ENCODE data around the gene SLFN12.
"Not testable (repeated sequence)": the region's sequence is repeated elsewhere in the genome, so short reads cannot be mapped to it uniquely, and the experiment has no call there.

The SLFN12 gene

DNA sequence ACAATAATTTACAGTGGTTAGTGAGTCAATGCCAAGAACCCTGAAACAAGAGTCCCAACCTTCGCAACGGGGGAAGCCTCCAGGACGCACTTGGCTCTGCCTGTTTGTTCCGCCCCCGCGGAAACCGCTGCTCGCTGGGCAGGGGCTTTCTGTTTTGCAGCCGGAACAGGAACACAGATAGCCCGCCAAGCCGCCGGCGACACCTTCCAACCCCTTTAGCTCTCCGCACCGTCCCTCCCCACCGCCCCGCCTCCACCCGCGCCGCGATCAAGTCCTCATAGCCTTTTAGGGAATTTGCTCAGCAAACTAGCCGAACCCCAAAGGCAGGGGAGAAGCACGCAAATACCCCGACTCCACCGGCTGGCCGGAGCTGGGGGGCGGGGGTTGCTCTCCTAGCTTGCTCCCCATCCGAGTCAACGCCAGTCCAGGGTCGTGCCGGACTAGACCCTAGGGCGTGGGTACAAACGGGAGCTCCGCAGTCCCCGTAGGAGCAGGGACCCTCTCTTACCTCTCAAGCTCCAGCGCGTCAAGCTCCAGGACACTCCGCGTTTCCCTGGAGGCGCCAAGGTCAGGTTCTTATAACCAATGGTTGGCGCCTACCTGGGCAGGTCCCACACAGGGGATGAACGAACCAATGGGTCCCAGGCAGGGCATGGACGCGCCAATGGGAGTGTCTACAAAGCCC, 16.1 kb upstream of the SLFN12 start, which contains the start of gene SLFN13:
SLFN13 (minus strand) TSS at position 553 of the 685 bp plus-strand sequence. CDS start 3,086 bp downstream, outside the sequence.
- Histone ChIP-seq H3K27me3 (ENCODE audit: insufficient read depth, low read length) (peaks cover 29% of the 10 kb centered on the region; the same call in 1 of the 2 replicates), H3K27ac (ENCODE audit: low read length) (peak within 1 kb of the TSS; percentile 59), H3K36me3 (ENCODE audit: insufficient read depth, low read depth, low read length) (peaks cover 16% of the 10 kb centered on the region; the same call in 1 of the 2 replicates), H3K4me1 (ENCODE audit: insufficient read depth, low read length) (peaks cover 22% of the 10 kb centered on the region; the same call in 1 of the 2 replicates), H3K4me3 (ENCODE audit: low read length) (peak within 1 kb of the TSS; percentile 71), H3K9ac (ENCODE audit: low read depth, low read length) (peak within 1 kb of the TSS; percentile 80; the same call in 1 of the 2 replicates), H3K9me3 (ENCODE audit: insufficient read depth, low read depth, low read length) (no peaks in the 10 kb centered on the region)

DNA sequence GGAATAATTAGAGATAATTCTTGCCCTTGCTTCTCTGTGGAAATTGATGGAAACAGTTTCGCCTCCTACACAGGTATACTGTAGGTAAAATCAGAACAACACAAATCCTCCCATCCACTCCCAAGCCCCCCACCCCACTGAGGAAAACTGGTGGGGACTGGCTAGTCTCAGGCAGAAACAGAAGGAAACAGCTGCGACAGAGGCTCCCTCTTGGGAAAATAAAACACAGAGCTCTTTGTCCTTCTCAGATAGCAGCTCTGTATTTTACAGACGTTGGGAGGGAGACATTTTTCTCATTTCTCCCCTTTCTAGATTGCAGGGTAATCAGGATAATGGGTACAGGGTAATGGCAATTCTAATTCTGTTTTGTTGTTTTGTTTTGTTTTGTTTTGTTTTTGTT, 15.2 kb upstream of the SLFN12 start:
- peak overlapping the region; percentile 71; the same call in 1 of the 2 replicates for H3K4me3 ChIP-seq (ENCODE audit: low read length)
- peak overlapping the region; percentile 6 for H3K27ac ChIP-seq (ENCODE audit: low read length)
- H3K27me3 ChIP-seq (ENCODE audit: insufficient read depth, low read length): peaks cover 29% of the 10 kb centered on the region; the same call in 1 of the 2 replicates
- peaks cover 22% of the 10 kb centered on the region; the same call in 1 of the 2 replicates for H3K4me1 ChIP-seq (ENCODE audit: insufficient read depth, low read length)
- H3K36me3 ChIP-seq (ENCODE audit: insufficient read depth, low read depth, low read length): peaks cover 16% of the 10 kb centered on the region; the same call in 1 of the 2 replicates
- H3K9me3 ChIP-seq (ENCODE audit: insufficient read depth, low read depth, low read length): no peaks in the 10 kb centered on the region
- H3K9ac ChIP-seq (ENCODE audit: low read depth, low read length): peak overlapping the region; percentile 71; the same call in 1 of the 2 replicates

DNA sequence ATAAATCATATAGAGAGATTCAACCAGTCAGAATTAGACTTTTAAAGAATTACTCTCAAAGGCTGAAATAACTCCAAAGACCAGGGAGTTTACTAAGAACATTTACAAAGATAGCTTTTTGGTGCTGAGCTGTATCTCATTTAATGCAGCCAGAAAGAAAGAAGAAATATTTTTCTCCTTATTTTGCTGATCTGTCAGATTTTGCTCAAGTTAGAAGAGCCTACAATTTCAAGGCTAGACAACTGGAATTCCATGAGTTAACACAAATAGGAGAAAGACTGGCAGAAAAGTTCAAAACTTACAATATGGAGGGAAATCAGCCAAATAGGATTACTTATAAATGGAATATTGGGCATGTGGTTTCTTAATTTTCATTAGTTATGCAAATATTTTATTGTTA, 6.1 kb upstream of the SLFN12 start:
- Histone ChIP-seq H3K27me3 (ENCODE audit: insufficient read depth, low read length) (peaks cover 22% of the 10 kb centered on the region; the same call in 1 of the 2 replicates), H3K4me3 (ENCODE audit: low read length) (no peak overlapping the region), H3K36me3 (ENCODE audit: insufficient read depth, low read depth, low read length) (peaks cover 6% of the 10 kb centered on the region; the same call in 1 of the 2 replicates), H3K9ac (ENCODE audit: low read depth, low read length) (no peak overlapping the region), H3K9me3 (ENCODE audit: insufficient read depth, low read depth, low read length) (no peaks in the 10 kb centered on the region), H3K4me1 (ENCODE audit: insufficient read depth, low read length) (peaks cover 13% of the 10 kb centered on the region; the same call in 1 of the 2 replicates), H3K27ac (ENCODE audit: low read length) (no peak overlapping the region)

DNA sequence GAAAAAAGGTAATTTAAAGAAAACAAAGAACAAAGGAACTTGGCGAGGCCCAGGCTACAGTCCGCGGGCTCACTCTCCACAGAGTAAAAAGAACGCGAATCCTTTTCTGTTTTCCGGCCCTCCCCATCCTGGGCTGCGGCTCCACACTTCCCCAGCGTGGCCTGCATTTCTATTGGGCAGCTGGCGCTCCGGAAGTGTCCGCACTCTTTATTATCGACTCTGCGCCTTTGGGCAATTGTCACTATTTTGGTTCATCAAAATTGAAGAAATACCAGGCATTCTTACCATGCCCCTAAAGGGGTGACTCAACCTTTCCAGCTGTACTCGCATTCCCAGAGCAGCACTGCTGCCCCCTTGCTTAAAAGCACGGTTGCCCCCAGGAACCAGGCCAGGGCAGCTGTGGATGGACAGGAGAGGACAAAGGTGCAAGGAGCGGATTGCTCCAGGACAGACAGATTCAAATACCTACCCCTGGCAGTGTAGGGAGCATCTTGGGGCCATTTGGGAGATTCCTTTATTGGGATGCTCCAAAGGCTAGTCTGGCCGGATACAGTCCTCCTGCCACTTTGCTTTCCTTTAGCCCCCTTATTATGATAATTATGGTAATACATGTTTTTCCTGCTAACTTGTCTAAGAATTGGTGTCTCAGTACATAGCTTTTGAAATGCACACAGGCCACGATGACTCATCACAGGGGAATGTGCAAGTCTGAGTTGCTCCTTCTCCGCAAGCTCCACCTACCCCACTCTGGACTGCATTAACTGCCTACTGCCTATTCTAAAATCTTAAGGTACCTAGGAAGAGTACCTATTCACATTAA, 985 bp upstream of the SLFN12 start:
- H3K27me3 ChIP-seq (ENCODE audit: insufficient read depth, low read length): peaks cover 26% of the 10 kb centered on the region; the same call in 1 of the 2 replicates

DNA sequence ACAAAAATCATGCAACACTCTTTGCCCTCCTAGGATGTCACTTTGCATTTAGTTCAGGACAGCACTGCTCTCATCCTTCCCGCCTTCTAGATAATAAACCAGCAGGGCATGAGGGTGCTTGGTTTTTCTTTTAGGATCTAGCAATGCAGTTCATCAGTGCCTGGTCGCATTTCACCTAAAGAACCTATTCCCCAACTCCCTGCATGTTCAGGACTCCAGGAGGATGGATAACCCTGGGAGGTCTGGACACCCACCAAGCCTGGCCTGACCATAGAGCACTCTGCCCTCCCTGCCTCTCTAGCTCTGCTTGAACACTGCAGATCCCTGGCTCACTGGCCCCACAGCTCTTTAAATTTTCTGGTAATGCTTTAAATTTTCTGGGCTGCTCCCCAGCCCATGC, 2.6 kb downstream of the SLFN12 start:
- H3K9me3 ChIP-seq (ENCODE audit: insufficient read depth, low read depth, low read length): no peaks in the 10 kb centered on the region; the same call in 1 of the 2 replicates
- peaks cover 7% of the 10 kb centered on the region; the same call in 1 of the 2 replicates for H3K27me3 ChIP-seq (ENCODE audit: insufficient read depth, low read length)
- no peak overlapping the region for H3K4me3 ChIP-seq (ENCODE audit: low read length)
- H3K36me3 ChIP-seq (ENCODE audit: insufficient read depth, low read depth, low read length): no peaks in the 10 kb centered on the region
- H3K9ac ChIP-seq (ENCODE audit: low read depth, low read length): no peak overlapping the region
- H3K4me1 ChIP-seq (ENCODE audit: insufficient read depth, low read length): peaks cover 37% of the 10 kb centered on the region; the same call in 1 of the 2 replicates
- no peak overlapping the region for H3K27ac ChIP-seq (ENCODE audit: low read length)

More for the DNA sequence above, 985 bp upstream of the SLFN12 start:
- H3K9me3 ChIP-seq (ENCODE audit: insufficient read depth, low read depth, low read length): no peaks in the 10 kb centered on the region; the same call in 1 of the 2 replicates
- H3K36me3 ChIP-seq (ENCODE audit: insufficient read depth, low read depth, low read length): no peaks in the 10 kb centered on the region
- H3K27ac ChIP-seq (ENCODE audit: low read length): peak overlapping the region; percentile 68
- H3K4me3 ChIP-seq (ENCODE audit: low read length): peak overlapping the region; percentile 79
- H3K4me1 ChIP-seq (ENCODE audit: insufficient read depth, low read length): peaks cover 46% of the 10 kb centered on the region; the same call in 1 of the 2 replicates
- peak overlapping the region; percentile 91; the same call in 1 of the 2 replicates for H3K9ac ChIP-seq (ENCODE audit: low read depth, low read length)

DNA sequence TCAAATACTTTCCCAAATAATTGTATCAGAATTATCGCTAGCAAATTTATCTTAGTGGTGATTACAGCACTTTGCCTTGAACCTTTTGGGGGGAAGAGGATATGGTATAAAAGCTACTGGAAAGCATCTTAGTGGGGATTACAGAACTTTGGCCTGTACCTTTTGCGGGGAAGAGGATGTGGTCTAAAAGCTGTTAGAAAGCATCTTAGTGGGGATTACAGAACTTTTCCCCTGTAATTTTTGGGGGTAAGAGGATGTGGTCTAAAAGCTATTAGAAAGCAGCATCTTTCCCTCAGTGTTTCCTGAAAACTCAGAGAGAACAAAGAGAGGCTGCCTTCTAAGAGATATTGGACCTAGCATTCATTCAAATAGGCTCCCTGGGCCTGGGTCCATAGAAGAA, 4.1 kb downstream of the SLFN12 start:
- H3K9me3 ChIP-seq (ENCODE audit: insufficient read depth, low read depth, low read length): no peaks in the 10 kb centered on the region; the same call in 1 of the 2 replicates
- no peak overlapping the region for H3K9ac ChIP-seq (ENCODE audit: low read depth, low read length)
- H3K27me3 ChIP-seq (ENCODE audit: insufficient read depth, low read length): peaks cover 4% of the 10 kb centered on the region; the same call in 1 of the 2 replicates
- peaks cover 35% of the 10 kb centered on the region; the same call in 1 of the 2 replicates for H3K4me1 ChIP-seq (ENCODE audit: insufficient read depth, low read length)
- H3K27ac ChIP-seq (ENCODE audit: low read length): no peak overlapping the region
- H3K36me3 ChIP-seq (ENCODE audit: insufficient read depth, low read depth, low read length): no peaks in the 10 kb centered on the region
- H3K4me3 ChIP-seq (ENCODE audit: low read length): no peak overlapping the region

DNA sequence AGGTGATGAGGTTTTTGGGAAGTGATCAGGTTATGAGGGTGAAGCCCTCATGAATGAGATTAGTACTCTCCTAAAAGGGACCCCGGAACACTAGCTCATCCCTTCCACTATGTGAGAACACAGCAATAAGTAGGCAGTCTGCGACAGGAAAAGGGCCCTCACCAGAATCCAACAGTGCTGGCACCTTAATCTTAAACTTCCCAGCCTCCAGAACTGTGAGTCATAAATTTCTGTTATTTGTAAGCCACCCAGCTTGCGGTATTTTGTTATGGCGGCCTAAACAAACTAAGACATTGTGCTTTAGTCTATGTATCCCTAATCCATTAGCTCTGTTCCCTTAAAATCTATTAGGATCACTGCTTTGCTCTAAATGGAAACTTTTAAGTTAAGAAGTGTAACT, 8.5 kb downstream of the SLFN12 start:
- Histone ChIP-seq H3K27ac (ENCODE audit: low read length) (no peak overlapping the region), H3K4me1 (ENCODE audit: insufficient read depth, low read length) (peaks cover 6% of the 10 kb centered on the region; the same call in 1 of the 2 replicates), H3K27me3 (ENCODE audit: insufficient read depth, low read length) (no peaks in the 10 kb centered on the region), H3K36me3 (ENCODE audit: insufficient read depth, low read depth, low read length) (peaks cover 24% of the 10 kb centered on the region), H3K4me3 (ENCODE audit: low read length) (no peak overlapping the region), H3K9ac (ENCODE audit: low read depth, low read length) (no peak overlapping the region), H3K9me3 (ENCODE audit: insufficient read depth, low read depth, low read length) (no peaks in the 10 kb centered on the region)

DNA sequence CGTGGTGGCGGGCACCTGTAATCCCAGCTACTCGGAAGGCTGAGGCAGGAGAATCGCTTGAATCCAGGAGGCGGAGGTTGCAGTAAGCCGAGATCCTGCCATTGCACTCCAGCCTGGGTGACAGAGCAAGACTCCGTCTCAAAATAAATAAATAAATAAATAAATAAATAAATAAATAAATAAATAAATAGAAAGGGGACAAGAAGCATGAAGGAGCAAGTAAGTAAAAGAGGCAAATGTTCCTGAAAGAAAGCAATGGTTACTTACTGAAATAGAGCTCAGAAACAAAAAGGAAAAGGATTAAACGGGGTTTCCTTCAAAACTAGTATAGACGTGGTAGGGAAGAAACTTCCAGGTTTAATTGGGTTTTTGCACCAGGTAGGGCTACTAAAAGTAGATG, 11.2 kb downstream of the SLFN12 start:
- H3K27me3 ChIP-seq (ENCODE audit: insufficient read depth, low read length): not testable (repeated sequence)

DNA sequence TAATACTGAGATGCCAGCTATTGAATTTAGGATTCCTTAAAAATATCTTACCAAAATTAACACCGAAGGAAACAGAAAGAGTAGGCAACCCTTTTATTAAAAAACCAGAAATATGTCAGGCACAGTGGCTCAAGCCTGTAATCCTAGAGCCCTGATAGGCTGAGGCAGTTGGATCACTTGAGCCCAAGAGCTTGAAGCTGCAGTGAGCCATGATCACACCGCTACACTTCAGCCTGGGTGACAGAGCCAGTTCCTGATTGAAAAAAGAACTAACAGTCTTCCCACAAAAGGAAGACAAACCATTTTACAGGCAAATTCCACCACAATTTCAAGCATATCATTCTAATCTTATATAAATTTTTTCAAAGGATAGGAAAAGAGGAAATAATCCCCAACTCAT, 15.6 kb downstream of the SLFN12 start:
- peaks cover 50% of the 10 kb centered on the region for H3K36me3 ChIP-seq (ENCODE audit: insufficient read depth, low read depth, low read length)
- H3K27ac ChIP-seq (ENCODE audit: low read length): no peak overlapping the region
- H3K9me3 ChIP-seq (ENCODE audit: insufficient read depth, low read depth, low read length): peaks cover 10% of the 10 kb centered on the region; the same call in 1 of the 2 replicates
- H3K4me3 ChIP-seq (ENCODE audit: low read length): no peak overlapping the region
- no peak overlapping the region for H3K9ac ChIP-seq (ENCODE audit: low read depth, low read length)
- no peaks in the 10 kb centered on the region for H3K4me1 ChIP-seq (ENCODE audit: insufficient read depth, low read length)
- H3K27me3 ChIP-seq (ENCODE audit: insufficient read depth, low read length): no peaks in the 10 kb centered on the region

More for the DNA sequence above, 11.2 kb downstream of the SLFN12 start:
- H3K36me3 ChIP-seq (ENCODE audit: insufficient read depth, low read depth, low read length): peaks cover 38% of the 10 kb centered on the region
- not testable (repeated sequence) for H3K4me1 ChIP-seq (ENCODE audit: insufficient read depth, low read length); H3K4me3 ChIP-seq (ENCODE audit: low read length); H3K27ac ChIP-seq (ENCODE audit: low read length); H3K9me3 ChIP-seq (ENCODE audit: insufficient read depth, low read depth, low read length); H3K9ac ChIP-seq (ENCODE audit: low read depth, low read length)

DNA sequence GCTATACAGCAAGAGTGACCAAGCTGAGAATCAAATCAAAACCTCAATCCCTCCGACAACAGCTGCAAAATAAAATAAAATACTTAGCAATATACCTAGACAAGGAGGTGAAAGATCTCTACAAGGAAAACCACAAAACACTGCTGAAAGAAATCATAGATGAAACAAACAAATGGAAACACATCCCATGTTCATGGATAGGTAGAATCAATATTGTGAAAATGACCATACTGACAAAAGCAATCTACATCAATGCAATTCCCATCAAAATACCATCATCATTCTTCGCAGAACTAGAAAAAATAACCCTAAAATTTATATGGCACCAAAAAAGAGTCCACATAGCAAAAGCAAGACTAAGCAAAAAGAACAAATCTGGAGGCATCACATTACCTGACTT, 17.6 kb downstream of the SLFN12 start:
- not testable (repeated sequence) for H3K27me3 ChIP-seq (ENCODE audit: insufficient read depth, low read length); H3K4me3 ChIP-seq (ENCODE audit: low read length); H3K27ac ChIP-seq (ENCODE audit: low read length); H3K9me3 ChIP-seq (ENCODE audit: insufficient read depth, low read depth, low read length); H3K9ac ChIP-seq (ENCODE audit: low read depth, low read length); H3K4me1 ChIP-seq (ENCODE audit: insufficient read depth, low read length)
- peaks cover 66% of the 10 kb centered on the region for H3K36me3 ChIP-seq (ENCODE audit: insufficient read depth, low read depth, low read length)

DNA sequence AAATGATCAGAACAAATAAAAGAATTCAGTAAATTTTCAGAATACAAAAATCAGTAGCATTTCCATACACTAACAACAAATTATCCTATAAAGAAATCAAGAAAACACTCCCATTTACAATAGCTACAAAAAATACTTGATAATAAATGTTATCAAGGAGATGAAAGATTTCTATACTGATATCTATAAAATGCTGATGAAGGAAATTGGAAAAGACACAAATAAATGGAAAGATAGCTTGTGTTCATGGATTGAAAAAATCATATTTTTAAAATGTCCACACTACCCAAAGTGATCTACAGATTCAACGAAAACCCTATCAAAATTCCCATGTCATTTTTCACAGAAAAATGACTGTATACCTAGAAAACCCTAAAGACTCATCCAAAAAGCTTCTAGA, 18.1 kb downstream of the SLFN12 start:
- Histone ChIP-seq H3K4me1 (ENCODE audit: insufficient read depth, low read length) (no peaks in the 10 kb centered on the region), H3K27ac (ENCODE audit: low read length) (no peak overlapping the region), H3K36me3 (ENCODE audit: insufficient read depth, low read depth, low read length) (peaks cover 66% of the 10 kb centered on the region), H3K9me3 (ENCODE audit: insufficient read depth, low read depth, low read length) (peaks cover 10% of the 10 kb centered on the region; the same call in 1 of the 2 replicates), H3K4me3 (ENCODE audit: low read length) (no peak overlapping the region), H3K27me3 (ENCODE audit: insufficient read depth, low read length) (no peaks in the 10 kb centered on the region), H3K9ac (ENCODE audit: low read depth, low read length) (no peak overlapping the region)
